Measurements from ENCODE around the gene GRIP1. TPM values are rescaled to one million over a fixed set of nuclear protein-coding genes. Genes with fewer than 3 reads are reported as not detected.

Gene GRIP1
- total and polyA plus RNA-seq, 2 donors (not counting 3 experiments of a cell fraction or from before 2014, with no cell fraction given): 0.04 to 0.69 TPM

- Histone ChIP-seq H3K4me1 (ENCODE audit: control insufficient read depth, extremely low read depth, insufficient read depth, low read length) (no peaks in the 10 kb centered on the region), H3K36me3 (ENCODE audit: control insufficient read depth in 2 of 2, extremely low read depth in 1 of 2, insufficient read depth in 2 of 2, low read length in 2 of 2) (no peaks in the 10 kb centered on the region), H3K27ac (ENCODE audit: insufficient read depth, low read depth, low read length) (no peak overlapping the region), H3K9ac (replicated peaks; ENCODE audit: extremely low read depth, insufficient read depth, low read length) (no peak overlapping the region), H3K27me3 (ENCODE audit: control insufficient read depth in 2 of 2, insufficient read depth in 2 of 2, low read length in 2 of 2) (peaks cover 2 to 19% of the 10 kb centered on the region in 2 experiments), H2AFZ (ENCODE audit: low read depth, low read length) (no peak overlapping the region), H3K4me2 (ENCODE audit: insufficient read depth, low read length) (no peak overlapping the region), H4K20me1 (replicated peaks; ENCODE audit: control insufficient read depth, extremely low read depth, insufficient read depth, low read length) (no peaks in the 10 kb centered on the region), H3K4me3 (replicated peaks in 1 of 3; ENCODE audit: insufficient read depth in 1 of 3, low read depth in 1 of 3, low read length in 3 of 3) (no peak overlapping the region), H3K79me2 (ENCODE audit: control insufficient read depth, insufficient read depth, low read length) (no peaks in the 10 kb centered on the region), H3K9me1 (replicated peaks; ENCODE audit: control insufficient read depth, extremely low read depth, insufficient read depth, low read length) (no peaks in the 10 kb centered on the region), H3K9me3 (replicated peaks; ENCODE audit: control insufficient read depth, insufficient read depth, low read length) (no peaks in the 10 kb centered on the region)
- no peak for TF ChIP-seq CTCF (IDR thresholded peaks at IDR 0.05; ENCODE audit: extremely low read depth in 1 of 2, insufficient read depth in 1 of 2, low read depth in 1 of 2, low read length in 2 of 2)
- TF ChIP-seq GATA2 (IDR thresholded peaks at IDR 0.05; ENCODE audit: insufficient read depth, insufficient read length, low read depth, low read length): no peak
- TF ChIP-seq POLR2A (IDR thresholded peaks at IDR 0.05; ENCODE audit: low read depth, low read length): no peak
- TF ChIP-seq MAX (IDR thresholded peaks at IDR 0.05; ENCODE audit: insufficient read depth, insufficient read length): no peak
- no peak for TF ChIP-seq FOS (IDR thresholded peaks at IDR 0.05; ENCODE audit: borderline replicate concordance, insufficient read depth, low read length)
- TF ChIP-seq POLR2AphosphoS5 (IDR thresholded peaks at IDR 0.05; ENCODE audit: insufficient read depth, low read depth, low read length): no peak
- no peak for TF ChIP-seq JUN (IDR thresholded peaks at IDR 0.05; ENCODE audit: borderline replicate concordance, insufficient read depth, insufficient read length, low read depth)
- TF ChIP-seq EZH2 (IDR thresholded peaks at IDR 0.05; ENCODE audit: borderline replicate concordance, low read depth, low read length, severe bottlenecking): no peak
- TF ChIP-seq MYC (IDR thresholded peaks at IDR 0.05; ENCODE audit: low read depth, low read length): no peak
- POLR2A ChIA-PET: no interaction called here
- intact Hi-C loops (cut with micrococcal nuclease): loop anchor here (2.0 kb wide), 1 partner anchor 144 kb away; no protein-coding TSS in a partner anchor
- dilution Hi-C loops (cut with MboI; ENCODE audit: extremely low pct_ligation_motif_present, low sequenced_read_pairs): no loop called here
- CTCF ChIA-PET: interaction anchor here (0.8 kb wide), 1 partner anchor 9 kb away, joined by 3 read pairs; no protein-coding TSS in a partner anchor
- no TSS peak for BruUV-seq (replicated peaks)
- DNase-seq (ENCODE audit: low read depth, low spot score): no peak
- FAIRE-seq: no peak
Observed at GRCh38 chr12:66716522-66716921, 37.6 kb upstream of the GRIP1 start.

All from endothelial cell of umbilical vein (primary cell).